ENCODE measurements around the gene DUSP7.
"Not testable (repeated sequence)": the region's sequence is repeated elsewhere in the genome, so short reads cannot be mapped to it uniquely, and the experiment has no call there.

Gene DUSP7

GRCh38 chr3:52039846-52040245, 16.5 kb downstream of the DUSP7 start:
- Histone ChIP-seq H3K4me3 (ENCODE audit: low read depth in 1 of 2, low read length in 2 of 2) (no peak overlapping the region), H3K27ac (ENCODE audit: low read depth, low read length) (no peak overlapping the region), H3K9ac (ENCODE audit: low read length) (no peak overlapping the region), H3K36me3 (ENCODE audit: insufficient read depth, low read length) (no peaks in the 10 kb centered on the region), H3K27me3 (ENCODE audit: control insufficient read depth in 1 of 2, insufficient read depth in 2 of 2, low read length in 2 of 2) (no peaks in the 10 kb centered on the region), H3K4me1 (ENCODE audit: insufficient read depth, low read length) (no peaks in the 10 kb centered on the region), H3K9me3 (ENCODE audit: low read length) (no peaks in the 10 kb centered on the region)

GRCh38 chr3:52039426-52039825, 16.9 kb downstream of the DUSP7 start:
- Histone ChIP-seq H3K4me3 (ENCODE audit: low read depth in 1 of 2, low read length in 2 of 2) (no peak overlapping the region), H3K36me3 (ENCODE audit: insufficient read depth, low read length) (no peaks in the 10 kb centered on the region), H3K9ac (ENCODE audit: low read length) (no peak overlapping the region), H3K9me3 (ENCODE audit: low read length) (no peaks in the 10 kb centered on the region), H3K27ac (ENCODE audit: low read depth, low read length) (no peak overlapping the region), H3K4me1 (ENCODE audit: insufficient read depth, low read length) (no peaks in the 10 kb centered on the region), H3K27me3 (ENCODE audit: control insufficient read depth in 1 of 2, insufficient read depth in 2 of 2, low read length in 2 of 2) (no peaks in the 10 kb centered on the region)

GRCh38 chr3:52038227-52038626, 18.1 kb downstream of the DUSP7 start:
- H3K4me1 ChIP-seq (ENCODE audit: insufficient read depth, low read length): no peaks in the 10 kb centered on the region
- H3K9ac ChIP-seq (ENCODE audit: low read length): no peak overlapping the region
- H3K4me3 ChIP-seq (ENCODE audit: low read depth in 1 of 2, low read length in 2 of 2): no peak overlapping the region
- no peaks in the 10 kb centered on the region for H3K9me3 ChIP-seq (ENCODE audit: low read length)
- no peaks in the 10 kb centered on the region for H3K36me3 ChIP-seq (ENCODE audit: insufficient read depth, low read length)
- H3K27ac ChIP-seq (ENCODE audit: low read depth, low read length): no peak overlapping the region
- H3K27me3 ChIP-seq (ENCODE audit: control insufficient read depth in 1 of 2, insufficient read depth in 2 of 2, low read length in 2 of 2): no peaks in the 10 kb centered on the region

- Histone ChIP-seq H3K9ac (ENCODE audit: low read length) (no peak overlapping the region), H3K4me3 (ENCODE audit: low read depth in 1 of 2, low read length in 2 of 2) (no peak overlapping the region), H3K36me3 (ENCODE audit: insufficient read depth, low read length) (no peaks in the 10 kb centered on the region), H3K27ac (ENCODE audit: low read depth, low read length) (no peak overlapping the region), H3K9me3 (ENCODE audit: low read length) (no peaks in the 10 kb centered on the region), H3K27me3 (ENCODE audit: control insufficient read depth in 1 of 2, insufficient read depth in 2 of 2, low read length in 2 of 2) (no peaks in the 10 kb centered on the region), H3K4me1 (ENCODE audit: insufficient read depth, low read length) (no peaks in the 10 kb centered on the region)
These were observed 19.1 kb downstream of the DUSP7 start for GRCh38 chr3:52037291-52037690.

GRCh38 chr3:52036829-52037228, 19.5 kb downstream of the DUSP7 start:
- no peak overlapping the region for H3K4me3 ChIP-seq (ENCODE audit: low read depth in 1 of 2, low read length in 2 of 2)
- no peaks in the 10 kb centered on the region for H3K9me3 ChIP-seq (ENCODE audit: low read length)
- H3K9ac ChIP-seq (ENCODE audit: low read length): no peak overlapping the region
- no peaks in the 10 kb centered on the region for H3K36me3 ChIP-seq (ENCODE audit: insufficient read depth, low read length)
- H3K27ac ChIP-seq (ENCODE audit: low read depth, low read length): no peak overlapping the region
- no peaks in the 10 kb centered on the region for H3K4me1 ChIP-seq (ENCODE audit: insufficient read depth, low read length)
- H3K27me3 ChIP-seq (ENCODE audit: control insufficient read depth in 1 of 2, insufficient read depth in 2 of 2, low read length in 2 of 2): no peaks in the 10 kb centered on the region

- no peaks in the 10 kb centered on the region for H3K9me3 ChIP-seq (ENCODE audit: low read length)
- H3K27me3 ChIP-seq (ENCODE audit: control insufficient read depth in 1 of 2, insufficient read depth in 2 of 2, low read length in 2 of 2): no peaks in the 10 kb centered on the region
- no peak overlapping the region for H3K27ac ChIP-seq (ENCODE audit: low read depth, low read length)
- H3K4me3 ChIP-seq (ENCODE audit: low read depth in 1 of 2, low read length in 2 of 2): no peak overlapping the region
- H3K36me3 ChIP-seq (ENCODE audit: insufficient read depth, low read length): no peaks in the 10 kb centered on the region
- no peak overlapping the region for H3K9ac ChIP-seq (ENCODE audit: low read length)
- H3K4me1 ChIP-seq (ENCODE audit: insufficient read depth, low read length): no peaks in the 10 kb centered on the region
These were observed 20.1 kb downstream of the DUSP7 start for GRCh38 chr3:52036222-52036694.

- H3K27ac ChIP-seq (ENCODE audit: low read depth, low read length): no peak overlapping the region
- no peak overlapping the region for H3K4me3 ChIP-seq (ENCODE audit: low read depth in 1 of 2, low read length in 2 of 2)
- no peaks in the 10 kb centered on the region for H3K27me3 ChIP-seq (ENCODE audit: control insufficient read depth in 1 of 2, insufficient read depth in 2 of 2, low read length in 2 of 2)
- no peaks in the 10 kb centered on the region for H3K36me3 ChIP-seq (ENCODE audit: insufficient read depth, low read length)
- no peaks in the 10 kb centered on the region for H3K9me3 ChIP-seq (ENCODE audit: low read length)
- no peak overlapping the region for H3K9ac ChIP-seq (ENCODE audit: low read length)
- H3K4me1 ChIP-seq (ENCODE audit: insufficient read depth, low read length): no peaks in the 10 kb centered on the region
These were observed 21.7 kb downstream of the DUSP7 start for GRCh38 chr3:52034651-52035050.

- Histone ChIP-seq H3K36me3 (ENCODE audit: insufficient read depth, low read length) (no peaks in the 10 kb centered on the region), H3K9me3 (ENCODE audit: low read length) (no peaks in the 10 kb centered on the region), H3K27ac (ENCODE audit: low read depth, low read length) (no peak overlapping the region), H3K9ac (ENCODE audit: low read length) (no peak overlapping the region), H3K4me1 (ENCODE audit: insufficient read depth, low read length) (no peaks in the 10 kb centered on the region), H3K4me3 (ENCODE audit: low read depth in 1 of 2, low read length in 2 of 2) (no peak overlapping the region), H3K27me3 (ENCODE audit: control insufficient read depth in 1 of 2, insufficient read depth in 2 of 2, low read length in 2 of 2) (no peaks in the 10 kb centered on the region)
These were observed 22.2 kb downstream of the DUSP7 start for GRCh38 chr3:52034212-52034611.

- H3K27ac ChIP-seq (ENCODE audit: low read depth, low read length); H3K9me3 ChIP-seq (ENCODE audit: low read length); H3K27me3 ChIP-seq (ENCODE audit: control insufficient read depth in 1 of 2, insufficient read depth in 2 of 2, low read length in 2 of 2); H3K4me3 ChIP-seq (ENCODE audit: low read depth in 1 of 2, low read length in 2 of 2); H3K36me3 ChIP-seq (ENCODE audit: insufficient read depth, low read length); H3K9ac ChIP-seq (ENCODE audit: low read length); H3K4me1 ChIP-seq (ENCODE audit: insufficient read depth, low read length): not testable (repeated sequence)
These were observed 22.6 kb downstream of the DUSP7 start for GRCh38 chr3:52033748-52034147.

- H3K4me1 ChIP-seq (ENCODE audit: insufficient read depth, low read length): no peaks in the 10 kb centered on the region
These were observed 23.5 kb downstream of the DUSP7 start for GRCh38 chr3:52032702-52033408.

GRCh38 chr3:52031896-52032295, 24.5 kb downstream of the DUSP7 start:
- H3K4me1 ChIP-seq (ENCODE audit: insufficient read depth, low read length): no peaks in the 10 kb centered on the region
- no peaks in the 10 kb centered on the region for H3K36me3 ChIP-seq (ENCODE audit: insufficient read depth, low read length)
- H3K9me3 ChIP-seq (ENCODE audit: low read length): no peaks in the 10 kb centered on the region
- no peak overlapping the region for H3K27ac ChIP-seq (ENCODE audit: low read depth, low read length)
- no peak overlapping the region for H3K4me3 ChIP-seq (ENCODE audit: low read depth in 1 of 2, low read length in 2 of 2)
- no peaks in the 10 kb centered on the region for H3K27me3 ChIP-seq (ENCODE audit: control insufficient read depth in 1 of 2, insufficient read depth in 2 of 2, low read length in 2 of 2)
- no peak overlapping the region for H3K9ac ChIP-seq (ENCODE audit: low read length)

More at GRCh38 chr3:52032702-52033408, 23.5 kb downstream of the DUSP7 start:
- H3K9me3 ChIP-seq (ENCODE audit: low read length): no peaks in the 10 kb centered on the region
- no peaks in the 10 kb centered on the region for H3K27me3 ChIP-seq (ENCODE audit: control insufficient read depth in 1 of 2, insufficient read depth in 2 of 2, low read length in 2 of 2)
- no peaks in the 10 kb centered on the region for H3K36me3 ChIP-seq (ENCODE audit: insufficient read depth, low read length)
- no peak overlapping the region for H3K4me3 ChIP-seq (ENCODE audit: low read depth in 1 of 2, low read length in 2 of 2)
- H3K27ac ChIP-seq (ENCODE audit: low read depth, low read length): no peak overlapping the region
- no peak overlapping the region for H3K9ac ChIP-seq (ENCODE audit: low read length)

GRCh38 chr3:52030714-52031310, 25.6 kb downstream of the DUSP7 start:
- H3K9ac ChIP-seq (ENCODE audit: low read length): no peak overlapping the region
- no peaks in the 10 kb centered on the region for H3K9me3 ChIP-seq (ENCODE audit: low read length)
- H3K27ac ChIP-seq (ENCODE audit: low read depth, low read length): no peak overlapping the region
- H3K4me3 ChIP-seq (ENCODE audit: low read depth in 1 of 2, low read length in 2 of 2): no peak overlapping the region
- no peaks in the 10 kb centered on the region for H3K36me3 ChIP-seq (ENCODE audit: insufficient read depth, low read length)
- H3K4me1 ChIP-seq (ENCODE audit: insufficient read depth, low read length): no peaks in the 10 kb centered on the region
- H3K27me3 ChIP-seq (ENCODE audit: control insufficient read depth in 1 of 2, insufficient read depth in 2 of 2, low read length in 2 of 2): no peaks in the 10 kb centered on the region
